H1 (cell line): ENCODE results near the gene SLAMF1. TPM values are rescaled to one million over a fixed set of nuclear protein-coding genes. Genes with fewer than 3 reads are reported as not detected.

Source experiments
- CEBPB ChIP-seq: IDR thresholded peaks from 2 replicates; pipeline ENCODE4 v1.6.1; 2012; ENCODE audit warnings: low read depth, low read length
- GTF2F1 ChIP-seq: IDR thresholded peaks from 2 replicates; pipeline ENCODE4 v1.6.1; 2012; ENCODE audit warnings: low read depth, low read length, improper control_type of control experiment, borderline replicate concordance
- HDAC6 ChIP-seq: IDR thresholded peaks from one replicate; pipeline ENCODE4 v1.7.1; 2012; ENCODE audit warnings: low read depth, mild to moderate bottlenecking, inconsistent platforms, low read length, moderate library complexity
- JUND ChIP-seq: IDR thresholded peaks from 2 replicates; pipeline ENCODE4 v1.6.1; 2011; ENCODE audit warnings: mild to moderate bottlenecking, improper control_type of control experiment, low read length
- PHF8 ChIP-seq: fragments of 200-600 bp; sonication (generic); conservative IDR thresholded peaks from 2 replicates; pipeline ENCODE4 v1.7.1; 2012; ENCODE audit warnings: low read depth, mild to moderate bottlenecking, inconsistent platforms, low read length, moderate library complexity
- SP1 ChIP-seq: IDR thresholded peaks from 2 replicates; pipeline ENCODE4 v1.6.1; 2011; ENCODE audit warnings: low read depth, low read length
- polyA plus RNA-seq, 7 experiments: library from polyadenylated mRNA; depleted of rRNA in 3 of 7; stranded (reverse) in 5 of 7; unstranded in 2 of 7; fragments of >200 nt in 5 of 7; fragments of 200-250 nt in 2 of 7; gene quantifications; 1 replicate in 5 of 7; 2 replicates in 1 of 7; 4 replicates in 1 of 7; pipeline versions ENCODE4 v1.2.1 to v1.2.3, GENCODE V29; 2011 to 2013; ENCODE audit warnings: missing spikeins in 2 of 7, mixed read lengths in 2 of 7
- total RNA-seq: library from RNA; stranded (reverse); fragmentation: NEBNext Ultra II Directional; extraction: Animal tissue kit (Norgen Biotek cat#: 25700); gene quantifications from 2 replicates; pipeline ENCODE4 v1.2.1, GENCODE V29; 2021

SLAMF1 gene
- total and polyA plus RNA-seq, 2 of the 8 experiments (the other 6 are each of a cell fraction or from before 2014, with no cell fraction given), result not detected

GRCh38 chr1:160605792-160606479, 40.9 kb downstream of the SLAMF1 start (continued):
- no peak for TF ChIP-seq PHF8
- no peak for TF ChIP-seq HDAC6
- no peak for TF ChIP-seq GTF2F1
- TF ChIP-seq SP1, result no peak
- no peak for TF ChIP-seq JUND
- TF ChIP-seq CEBPB, result no peak
- TF ChIP-seq, all 59 proteins: peak for 0
